Activated naive CD4-positive, alpha-beta T cell treated with anti-CD3 and anti-CD28 coated beads, Interleukin-2, amount 10 ng/mL, durations not matched to agents 7 days and 5 days (primary cell): ENCODE results near the gene ID1.
"Not testable (repeated sequence)": the region's sequence is repeated elsewhere in the genome, so short reads cannot be mapped to it uniquely, and the experiment has no call there.

ENCODE experiments used
- CTCF ChIA-PET: fragments of 350-600 bp; sonication (Branson Sonifier 250); formaldehyde crosslinking; loops from one replicate; lab custom pipeline; 2021; ENCODE audit warnings: antibody characterized with exemption; lab: Charles Lee
- DNase-seq: peaks from one replicate; pipeline ENCODE4 v3.0.0-alpha.2; 2020
- H3K27ac Mint-ChIP-seq: one replicate; pipeline ENCODE4 v1.8.0; 2021; ENCODE audit warnings: mild to moderate bottlenecking, moderate library complexity, mixed read lengths
- H3K27me3 Mint-ChIP-seq: one replicate; pipeline ENCODE4 v1.8.0; 2021; ENCODE audit warnings: mild to moderate bottlenecking, mixed read lengths
- H3K36me3 Mint-ChIP-seq: one replicate; pipeline ENCODE4 v1.8.0; 2021; ENCODE audit warnings: mixed read lengths
- H3K4me1 Mint-ChIP-seq: one replicate; pipeline ENCODE4 v1.8.0; 2021; ENCODE audit warnings: mixed read lengths
- H3K4me3 Mint-ChIP-seq: one replicate; pipeline ENCODE4 v1.8.0; 2021; ENCODE audit warnings: mild to moderate bottlenecking, moderate library complexity, mixed read lengths
- H3K9me3 Mint-ChIP-seq: one replicate; pipeline ENCODE4 v1.8.0; 2021; ENCODE audit warnings: mixed read lengths

ID1 gene

DNA sequence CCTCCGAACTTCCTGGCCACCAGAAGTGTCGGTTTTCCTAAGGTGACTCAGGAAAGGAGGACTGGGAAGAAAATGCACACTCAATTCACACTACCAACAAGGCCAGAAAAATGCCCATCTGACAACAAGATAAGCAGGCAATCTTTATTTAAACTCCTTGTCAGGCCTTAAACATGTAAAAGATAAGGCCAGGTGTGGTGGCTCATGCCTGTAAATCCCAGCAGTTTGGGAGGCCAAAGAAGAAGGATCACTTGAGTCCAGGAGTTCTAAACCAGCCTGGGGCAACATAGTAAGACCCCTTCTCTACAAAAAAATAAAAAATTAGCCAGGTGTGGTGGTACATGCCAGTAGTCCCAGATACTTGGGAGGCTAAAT is 7.6 kb upstream of the ID1 start:
- DNase-seq = no peak
- no peaks in the 10 kb centered on the region for H3K9me3 Mint-ChIP-seq
- no peak overlapping the region for H3K4me3 Mint-ChIP-seq
- CTCF ChIA-PET = interaction anchor here (0.7 to 1.0 kb wide), 2 partner anchors 15 to 70 kb away, joined by 3 read pairs; no protein-coding TSS in a partner anchor
- peaks cover 32% of the 10 kb centered on the region for H3K27me3 Mint-ChIP-seq
- no peaks in the 10 kb centered on the region for H3K36me3 Mint-ChIP-seq
- no peak overlapping the region for H3K27ac Mint-ChIP-seq
- peaks cover 1% of the 10 kb centered on the region for H3K4me1 Mint-ChIP-seq

DNA sequence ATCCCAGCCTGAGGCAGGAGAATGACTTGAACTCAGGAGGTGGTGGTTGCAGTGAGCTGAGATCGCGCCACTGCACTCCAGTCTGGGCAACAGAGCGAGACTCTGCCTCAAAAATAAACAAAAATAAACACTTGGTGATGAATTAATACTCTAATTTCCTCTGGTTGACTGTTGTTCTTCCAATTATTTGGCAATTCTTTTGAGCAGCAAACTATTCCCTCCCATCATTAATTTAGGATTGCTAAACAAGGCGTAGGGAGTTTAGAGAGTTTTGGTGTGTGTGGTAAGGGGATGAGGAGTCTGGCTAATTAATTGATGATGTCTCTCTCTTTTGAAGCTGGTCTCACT is 2.7 kb upstream of the ID1 start:
- Mint-ChIP-seq H3K27ac (no peak overlapping the region), H3K36me3 (peaks cover 1% of the 10 kb centered on the region), H3K4me1 (peaks cover 33% of the 10 kb centered on the region), H3K4me3 (no peak overlapping the region), H3K27me3 (peaks cover 75% of the 10 kb centered on the region), H3K9me3 (no peaks in the 10 kb centered on the region)
- CTCF ChIA-PET = interaction anchor here (0.5 to 18.2 kb wide), 5 partner anchors 9 to 121 kb away, joined by 3 to 853 read pairs (median 7); no protein-coding TSS in a partner anchor
- DNase-seq = no peak

DNA sequence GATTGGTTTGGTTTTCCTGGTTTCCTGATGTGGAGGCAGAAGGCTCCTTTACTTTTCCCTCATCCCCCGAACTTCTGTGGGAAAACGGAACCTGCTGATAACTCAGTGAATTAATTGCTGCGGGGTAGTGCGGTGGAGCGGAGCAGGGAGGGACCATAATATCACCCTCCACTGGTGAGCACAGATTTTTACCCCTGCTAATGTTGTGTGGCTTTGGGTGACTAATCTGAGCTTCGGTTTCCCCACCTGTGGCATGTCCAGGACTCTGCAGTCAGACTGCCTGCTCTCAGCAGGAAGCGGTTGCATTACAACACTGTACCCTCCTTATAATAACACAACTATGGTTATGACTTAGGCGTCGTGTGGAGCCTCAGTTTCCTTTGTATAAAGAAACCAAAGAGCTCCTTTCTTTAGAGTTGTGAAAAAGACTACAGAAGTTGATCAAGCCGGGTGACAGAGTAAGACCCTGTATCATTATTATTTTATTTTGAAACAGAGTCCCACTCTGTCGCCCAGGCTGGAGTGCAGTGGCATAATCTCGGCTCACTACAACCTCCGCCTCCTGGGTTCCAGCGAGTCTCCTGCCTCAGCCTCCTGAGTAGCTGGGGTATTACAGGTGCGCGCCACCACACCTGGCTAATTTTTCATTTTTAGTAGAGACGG is 2.2 kb upstream of the ID1 start:
- Mint-ChIP-seq H3K27me3 (peaks cover 75% of the 10 kb centered on the region), H3K4me3 (peak overlapping the region; percentile 33), H3K36me3 (peaks cover 1% of the 10 kb centered on the region), H3K27ac (no peak overlapping the region), H3K9me3 (no peaks in the 10 kb centered on the region), H3K4me1 (peaks cover 33% of the 10 kb centered on the region)
- DNase-seq = peak; percentile 42
- CTCF ChIA-PET = interaction anchor here (0.5 to 18.2 kb wide), 5 partner anchors 10 to 121 kb away, joined by 3 to 853 read pairs (median 7); no protein-coding TSS in a partner anchor

DNA sequence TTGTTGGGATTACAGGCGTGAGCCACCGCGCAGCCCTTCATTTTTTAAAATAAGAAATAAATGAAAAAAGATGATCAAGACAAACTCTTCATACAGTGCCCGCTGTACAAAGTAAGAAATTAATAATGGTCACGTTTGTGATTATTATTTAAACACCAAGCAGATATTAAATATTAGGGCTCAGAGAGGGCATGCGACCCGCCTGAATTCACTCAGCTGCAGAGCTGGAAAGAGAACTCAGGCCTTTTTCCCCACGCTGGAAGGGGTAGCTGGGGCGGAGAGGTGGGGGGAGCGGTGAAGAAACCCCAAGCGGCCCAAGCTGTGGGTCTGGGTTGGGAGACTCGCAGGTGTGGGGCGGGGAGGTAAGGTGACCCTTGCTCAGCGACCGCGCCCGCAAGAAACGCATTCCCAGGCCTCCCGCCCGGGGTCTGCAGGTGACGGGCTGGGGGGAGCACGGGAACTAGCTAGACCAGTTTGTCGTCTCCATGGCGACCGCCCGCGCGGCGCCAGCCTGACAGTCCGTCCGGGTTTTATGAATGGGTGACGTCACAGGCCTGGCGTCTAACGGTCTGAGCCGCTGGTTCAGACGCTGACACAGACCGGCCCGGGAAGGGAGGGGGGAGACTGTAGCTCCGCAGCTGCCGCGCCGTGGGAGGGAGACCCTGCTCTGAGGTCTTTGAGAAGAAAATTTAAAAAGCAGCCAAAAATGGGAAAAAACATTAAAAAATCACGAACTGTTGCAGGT is 1.1 kb upstream of the ID1 start:
- Mint-ChIP-seq H3K4me3 (peak overlapping the region; percentile 88), H3K27ac (peak overlapping the region; percentile 33), H3K4me1 (peaks cover 33% of the 10 kb centered on the region), H3K36me3 (peaks cover 1% of the 10 kb centered on the region), H3K9me3 (no peaks in the 10 kb centered on the region), H3K27me3 (peaks cover 85% of the 10 kb centered on the region)
- peak; percentile 86 for DNase-seq
- CTCF ChIA-PET = interaction anchor here (3.0 to 18.2 kb wide), 2 partner anchors 9 to 38 kb away, joined by 32 to 853 read pairs; no protein-coding TSS in a partner anchor

DNA sequence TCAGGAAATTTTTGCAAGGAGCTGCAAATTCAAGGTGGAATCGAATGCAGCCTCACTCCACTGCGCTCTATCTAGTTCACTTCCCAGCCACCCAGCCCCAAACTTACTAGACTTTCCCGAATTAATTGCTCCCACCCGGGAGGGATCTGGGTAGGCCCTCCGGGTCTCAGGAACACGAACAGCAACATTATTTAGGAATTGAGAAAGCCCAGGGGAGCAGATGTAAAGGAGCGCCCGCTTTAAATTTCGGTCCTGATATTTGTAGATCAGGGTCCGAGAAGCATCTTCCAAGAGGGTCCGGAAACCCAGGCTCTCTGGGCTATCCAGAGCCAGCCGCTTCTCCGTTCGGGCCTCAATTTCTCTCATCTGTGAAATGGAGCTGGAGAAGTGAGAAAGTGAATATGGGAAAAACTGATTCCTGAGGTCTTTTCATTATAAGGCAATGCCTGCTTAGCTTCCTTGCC is 490 bp upstream of the ID1 start:
- Mint-ChIP-seq H3K27ac (peak overlapping the region; percentile 33), H3K27me3 (peaks cover 90% of the 10 kb centered on the region), H3K4me3 (peak overlapping the region; percentile 88), H3K36me3 (peaks cover 1% of the 10 kb centered on the region), H3K9me3 (no peaks in the 10 kb centered on the region), H3K4me1 (peaks cover 33% of the 10 kb centered on the region)
- CTCF ChIA-PET = interaction anchor here (0.8 to 18.2 kb wide), 4 partner anchors 8 to 116 kb away, joined by 3 to 853 read pairs (median 18); no protein-coding TSS in a partner anchor
- no peak for DNase-seq

GRCh38 chr20:31605902-31606803 is 1.1 kb downstream of the ID1 start:
- H3K9me3 Mint-ChIP-seq = no peaks in the 10 kb centered on the region
- CTCF ChIA-PET = interaction anchor here (1.2 to 18.2 kb wide), 2 partner anchors 40 to 114 kb away, joined by 4 to 853 read pairs; no protein-coding TSS in a partner anchor

DNA sequence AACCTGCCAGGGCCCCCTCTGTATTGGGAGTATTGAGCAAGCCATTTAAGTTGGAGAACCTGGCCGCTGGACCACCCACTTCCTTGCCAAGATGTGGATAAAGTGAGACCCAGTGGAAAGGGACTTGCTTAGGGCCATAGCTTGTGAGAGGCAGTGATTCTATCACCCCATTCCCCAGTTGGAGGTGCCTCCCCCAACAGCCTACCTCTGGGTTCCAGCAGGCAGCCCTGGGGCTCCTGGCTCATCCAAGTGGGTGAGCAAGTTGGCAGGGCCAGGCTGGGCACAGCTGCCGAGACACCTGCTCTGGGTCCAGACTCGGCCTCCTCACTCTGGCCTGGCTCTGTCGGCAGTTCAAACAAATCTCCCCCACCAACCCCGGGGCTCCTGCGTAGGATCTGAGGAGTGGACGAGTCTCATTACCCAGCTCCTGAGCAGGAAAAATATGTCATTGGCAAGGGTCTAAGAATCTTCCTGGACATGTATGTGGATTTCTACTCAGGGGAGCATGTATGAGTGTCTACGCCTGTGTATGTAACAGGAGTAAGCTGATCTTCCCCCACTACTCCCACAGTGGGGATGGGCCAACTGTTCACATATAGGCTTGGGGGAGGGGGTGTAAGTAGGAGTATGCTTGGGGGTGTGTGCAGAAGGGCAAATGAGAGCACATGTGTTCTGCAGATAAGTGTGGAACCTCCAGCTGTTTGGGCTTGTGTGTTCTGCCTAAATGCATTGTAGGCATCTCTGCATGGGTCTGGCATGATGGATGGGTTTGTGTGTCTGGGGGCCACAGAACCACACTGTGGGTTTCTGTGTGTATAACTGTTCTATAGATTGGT is 1.9 kb downstream of the ID1 start:
- Mint-ChIP-seq H3K9me3 (no peaks in the 10 kb centered on the region), H3K27ac (no peak overlapping the region), H3K36me3 (peaks cover 1% of the 10 kb centered on the region), H3K4me3 (peak overlapping the region; percentile 88), H3K27me3 (peaks cover 92% of the 10 kb centered on the region), H3K4me1 (peaks cover 36% of the 10 kb centered on the region)
- CTCF ChIA-PET = interaction anchor here (18.2 kb wide), 1 partner anchor 41 kb away, joined by 853 read pairs; no protein-coding TSS in a partner anchor
- DNase-seq = no peak

More at GRCh38 chr20:31605902-31606803, 1.1 kb downstream of the ID1 start:
- Mint-ChIP-seq H3K36me3 (peaks cover 1% of the 10 kb centered on the region), H3K4me1 (peaks cover 36% of the 10 kb centered on the region), H3K27me3 (peaks cover 95% of the 10 kb centered on the region), H3K4me3 (peak overlapping the region; percentile 88), H3K27ac (no peak overlapping the region)
- peak; percentile 41 for DNase-seq

GRCh38 chr20:31607640-31608250 is 2.7 kb downstream of the ID1 start:
- Mint-ChIP-seq H3K9me3 (no peaks in the 10 kb centered on the region), H3K27me3 (peaks cover 87% of the 10 kb centered on the region), H3K36me3 (peaks cover 1% of the 10 kb centered on the region), H3K4me3 (no peak overlapping the region), H3K27ac (no peak overlapping the region), H3K4me1 (peaks cover 33% of the 10 kb centered on the region)
- CTCF ChIA-PET = interaction anchor here (0.9 to 18.2 kb wide), 2 partner anchors 42 to 116 kb away, joined by 3 to 853 read pairs; no protein-coding TSS in a partner anchor
- DNase-seq = no peak

DNA sequence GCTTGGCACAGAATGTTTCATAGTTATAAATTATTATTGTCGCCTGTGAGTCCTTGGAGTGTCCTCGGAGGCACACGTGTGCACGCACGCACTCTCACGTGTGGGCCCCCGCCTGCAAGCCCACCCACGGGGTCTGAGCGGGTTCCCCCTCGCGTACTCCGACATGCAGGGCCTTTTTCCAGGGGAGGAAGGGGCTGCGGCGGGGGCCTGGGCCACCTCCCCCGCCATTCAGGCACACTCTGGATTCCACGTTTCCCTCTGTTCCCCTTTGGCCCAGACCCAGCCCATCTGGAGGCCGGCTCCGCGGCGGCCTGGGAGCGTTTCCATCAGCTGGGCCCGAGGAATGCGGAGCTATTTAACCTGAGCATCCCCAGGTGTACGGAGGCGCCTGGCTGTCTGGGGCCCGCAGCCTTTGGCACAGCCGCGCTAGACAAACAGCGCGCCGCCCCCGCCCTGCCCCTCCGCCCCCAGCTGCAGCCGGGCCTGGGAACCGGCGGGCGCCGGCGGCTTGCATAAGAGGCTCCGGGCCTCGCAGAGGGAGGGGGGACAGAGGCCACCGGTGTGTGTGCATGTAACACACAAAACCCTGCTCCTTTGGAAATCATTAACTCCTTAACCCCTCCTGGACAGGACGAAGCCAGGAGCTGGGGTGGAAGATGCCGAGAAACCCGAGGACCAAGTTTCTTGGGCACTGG is 3.3 kb downstream of the ID1 start:
- Mint-ChIP-seq H3K27ac (no peak overlapping the region), H3K4me1 (peaks cover 32% of the 10 kb centered on the region), H3K27me3 (peaks cover 85% of the 10 kb centered on the region), H3K9me3 (no peaks in the 10 kb centered on the region), H3K36me3 (no peaks in the 10 kb centered on the region), H3K4me3 (no peak overlapping the region)
- DNase-seq = no peak
- CTCF ChIA-PET = interaction anchor here (0.9 to 18.2 kb wide), 2 partner anchors 43 to 115 kb away, joined by 3 to 853 read pairs; no protein-coding TSS in a partner anchor

GRCh38 chr20:31612271-31612640 is 7.2 kb downstream of the ID1 start:
- not testable (repeated sequence) for H3K4me3 Mint-ChIP-seq, H3K9me3 Mint-ChIP-seq, H3K36me3 Mint-ChIP-seq, DNase-seq, H3K4me1 Mint-ChIP-seq, H3K27ac Mint-ChIP-seq
- H3K27me3 Mint-ChIP-seq = peaks cover 47% of the 10 kb centered on the region
- CTCF ChIA-PET = interaction anchor here (0.5 to 18.2 kb wide), 32 partner anchors 8 to 153 kb away, joined by 3 to 853 read pairs (median 4); partner anchors contain the start of gene ID1

- CTCF ChIA-PET = interaction anchor here (0.9 to 18.2 kb wide), 2 partner anchors 22 to 50 kb away, joined by 3 to 853 read pairs; no protein-coding TSS in a partner anchor
- DNase-seq = no peak
- H3K4me3 Mint-ChIP-seq = no peak overlapping the region
- H3K9me3 Mint-ChIP-seq = no peaks in the 10 kb centered on the region
- H3K27ac Mint-ChIP-seq = no peak overlapping the region
- no peaks in the 10 kb centered on the region for H3K36me3 Mint-ChIP-seq
- peaks cover 27% of the 10 kb centered on the region for H3K27me3 Mint-ChIP-seq
- peaks cover 10% of the 10 kb centered on the region for H3K4me1 Mint-ChIP-seq
Measured at GRCh38 chr20:31615416-31615815, 10.3 kb downstream of the ID1 start.
